Head of caudate nucleus (tissue), 42 donors: ENCODE results near the gene DAP.
A peak's percentile ranks its signal among the peaks of the same experiment; 100 is the strongest.

Experiments used
- DNase-seq, 42 donors: peaks; one replicate each; pipeline versions ENCODE4 v3.0.0 to v3.0.0-alpha.2; 2020 to 2021; ENCODE audit warnings: mixed read lengths in 7 of 42
- intact Hi-C: fragments of 100-400 bp; cut with DNase I; formaldehyde crosslinking; loops from one replicate; pipeline ENCODE4 v1.15.0; 2022

Gene DAP

GRCh38 chr5:10681731-10682679 is 79.0 kb downstream of the DAP start:
- no peak for DNase-seq

DNA sequence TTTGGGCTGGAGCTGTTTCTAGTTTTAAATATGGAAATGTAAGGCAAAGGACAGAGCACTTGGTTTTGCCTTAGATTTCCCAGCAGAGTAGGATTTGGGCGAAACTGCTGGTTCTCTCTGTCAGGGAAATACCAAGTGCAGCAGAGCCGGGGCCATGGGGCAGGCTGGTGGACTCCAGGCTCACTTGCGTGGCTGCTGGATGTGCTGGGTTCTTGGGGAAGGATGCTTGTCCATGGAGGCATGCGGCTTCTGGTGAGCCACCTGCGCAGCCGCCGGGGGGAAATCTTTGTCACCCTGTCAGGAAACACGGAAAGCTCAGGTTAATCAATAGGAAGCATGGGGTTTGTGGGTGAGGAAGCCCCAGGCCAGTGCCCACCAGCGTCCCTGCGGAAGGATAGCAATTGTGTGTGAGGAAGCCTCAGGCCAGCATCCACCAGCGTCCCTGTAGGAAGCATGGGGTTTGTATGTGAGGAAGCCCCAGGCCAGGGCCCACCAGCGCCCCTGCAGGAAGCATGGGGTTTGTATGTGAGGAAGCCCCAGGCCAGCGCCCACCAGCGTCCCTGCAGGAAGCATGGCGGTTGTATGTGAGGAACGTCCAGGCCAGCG is 80.1 kb downstream of the DAP start:
- DNase-seq: no peak
- intact Hi-C loops: no loop called here

More at GRCh38 chr5:10681731-10682679, 79.0 kb downstream of the DAP start:
- intact Hi-C loops: no loop called here

DNA sequence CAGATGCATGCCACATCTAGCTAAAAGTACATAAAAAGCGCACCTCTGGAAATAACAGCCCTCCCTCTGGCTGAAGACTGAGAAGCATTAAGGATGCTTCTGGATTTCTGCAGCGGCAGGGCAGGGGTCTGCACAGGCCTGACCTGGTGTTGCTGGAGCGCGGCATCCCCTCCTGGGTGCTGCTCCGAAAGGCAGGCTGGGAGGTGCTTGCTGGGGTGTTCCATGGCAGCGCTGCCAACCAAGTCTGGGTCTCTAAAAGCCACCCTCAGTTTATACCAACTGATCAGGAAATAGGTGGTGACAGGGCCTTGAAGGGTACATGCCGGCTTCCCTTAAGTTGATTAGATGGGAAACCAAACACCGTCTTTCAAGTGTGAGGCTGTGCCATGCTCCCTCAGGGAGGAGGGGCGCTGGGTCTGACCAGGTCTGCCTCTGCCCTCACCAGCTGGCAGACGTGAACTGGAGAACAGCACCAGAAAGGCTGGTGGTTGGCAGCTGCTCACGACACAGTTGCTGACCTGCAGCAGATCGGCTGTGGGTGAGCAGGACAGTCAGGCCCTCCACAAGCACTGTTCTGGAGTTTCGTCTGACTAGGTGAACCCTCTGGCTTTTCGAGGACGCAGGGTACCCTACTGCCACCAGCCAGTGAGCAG is 81.6 kb downstream of the DAP start:
- DNase-seq: peak in 1 of 42 donors; percentile 22
- intact Hi-C loops: no loop called here

GRCh38 chr5:10678244-10678643 is 82.8 kb downstream of the DAP start:
- peak in 1 of 42 donors; percentile 6 for DNase-seq
- intact Hi-C loops: no loop called here

DNA sequence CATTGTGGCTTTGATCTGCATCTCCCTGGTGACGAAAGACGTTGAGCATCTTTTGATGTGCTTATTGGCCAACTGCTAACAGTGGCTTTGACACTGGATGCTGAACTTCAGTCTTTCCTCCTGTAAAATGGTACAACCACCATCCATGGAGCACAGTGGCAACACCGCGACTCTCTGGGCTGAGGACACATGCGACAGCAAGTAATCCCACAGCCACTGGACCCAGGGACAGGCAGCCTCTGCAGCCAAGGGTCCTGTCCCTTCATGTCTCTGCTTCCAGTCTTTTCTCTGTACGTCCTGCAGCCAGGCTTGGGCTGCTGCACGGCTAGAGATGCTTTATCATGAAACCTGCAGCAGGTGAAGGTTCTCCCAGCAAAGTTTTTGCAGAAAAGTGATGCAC is 83.5 kb downstream of the DAP start:
- peak in 1 of 42 donors; percentile 23 for DNase-seq
- intact Hi-C loops: no loop called here

GRCh38 chr5:10676946-10677345 is 84.1 kb downstream of the DAP start:
- no peak for DNase-seq
- intact Hi-C loops: no loop called here

- peak in 1 of 42 donors; percentile 35 for DNase-seq
- intact Hi-C loops: no loop called here
Measured at GRCh38 chr5:10676224-10676623, 84.8 kb downstream of the DAP start.

GRCh38 chr5:10675177-10675700 is 85.8 kb downstream of the DAP start:
- peak in 1 of 42 donors; percentile 26 for DNase-seq
- intact Hi-C loops: no loop called here

DNA sequence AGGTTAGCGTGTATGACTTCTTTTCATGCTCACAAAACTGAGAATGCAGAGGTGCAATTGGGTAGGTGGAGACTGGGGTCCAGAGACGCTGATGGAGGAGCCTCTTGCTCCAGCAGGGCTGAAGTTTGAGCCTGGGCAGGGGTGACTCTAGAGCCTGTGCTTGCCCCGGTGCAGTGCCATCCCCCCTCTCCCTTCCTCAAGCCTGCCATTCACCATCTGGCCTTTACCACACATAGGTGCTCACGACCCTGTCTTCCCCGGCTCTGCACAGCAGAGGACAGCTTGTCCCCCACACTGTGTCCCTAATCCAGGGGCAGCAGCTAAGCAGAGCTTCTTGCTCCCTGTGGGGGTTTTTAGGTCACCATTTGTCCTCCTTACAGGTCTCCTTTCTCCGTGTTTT is 86.5 kb downstream of the DAP start:
- intact Hi-C loops: no loop called here
- DNase-seq: peak in 1 of 42 donors; percentile 31

- intact Hi-C loops: no loop called here
- DNase-seq: no peak
Measured at GRCh38 chr5:10674096-10674495, 86.9 kb downstream of the DAP start.

DNA sequence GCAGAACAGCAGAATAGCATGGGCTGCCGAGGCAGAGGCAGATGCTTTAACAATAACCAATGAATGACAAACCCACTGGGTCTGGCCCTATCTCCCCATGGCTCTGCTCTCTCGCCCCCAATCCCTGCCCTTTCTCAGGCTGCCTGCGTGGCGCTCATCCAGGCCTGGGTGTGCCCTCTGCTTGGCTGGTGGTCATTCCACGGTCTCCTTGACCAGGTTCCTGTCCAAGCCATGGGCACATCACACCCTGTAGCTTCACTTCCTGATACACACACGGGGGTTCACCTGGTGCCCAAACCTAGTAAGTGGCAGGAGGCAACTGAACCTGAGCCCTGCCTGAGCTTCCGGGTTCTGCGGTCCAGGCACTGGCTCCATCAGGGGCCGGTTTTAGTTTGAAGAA is 87.6 kb downstream of the DAP start:
- intact Hi-C loops: no loop called here
- DNase-seq: peak in 2 of 42 donors; percentile 34 to 40

GRCh38 chr5:10673017-10673389 is 88.0 kb downstream of the DAP start:
- intact Hi-C loops: no loop called here
- DNase-seq: no peak

- intact Hi-C loops: no loop called here
- peak in 1 of 42 donors; percentile 21 for DNase-seq
Measured at GRCh38 chr5:10672146-10673016, 88.7 kb downstream of the DAP start.

- intact Hi-C loops: no loop called here
Measured at GRCh38 chr5:10671041-10672008, 89.7 kb downstream of the DAP start.

GRCh38 chr5:10669983-10670382 is 91.1 kb downstream of the DAP start:
- intact Hi-C loops: no loop called here
- no peak for DNase-seq

More at GRCh38 chr5:10671041-10672008, 89.7 kb downstream of the DAP start:
- peak in 2 of 42 donors; percentile 5 to 27 for DNase-seq

DNA sequence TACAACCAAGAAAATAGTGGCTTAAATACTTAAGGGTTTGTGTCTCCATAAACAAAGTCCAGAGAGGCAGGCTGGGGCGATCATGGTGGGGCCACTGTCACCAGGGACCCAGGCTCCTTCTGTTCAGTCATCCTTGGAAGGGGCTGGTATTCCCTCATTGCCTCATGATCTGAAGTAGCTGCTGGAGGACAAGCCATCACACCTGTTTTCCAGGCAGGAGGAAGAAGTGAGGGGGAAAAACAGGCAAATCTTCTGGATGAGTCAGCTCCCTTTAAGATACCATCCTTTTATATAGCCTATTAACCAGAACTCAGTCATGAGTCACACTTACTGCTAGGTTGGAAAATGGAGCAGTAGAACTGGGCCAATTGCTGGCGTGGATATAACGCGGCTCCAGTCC is 92.3 kb downstream of the DAP start:
- peak in 1 of 42 donors; percentile 13 for DNase-seq
- intact Hi-C loops: no loop called here

- peak in 1 of 42 donors; percentile 33 for DNase-seq
- intact Hi-C loops: no loop called here
Measured at GRCh38 chr5:10667431-10668057, 93.5 kb downstream of the DAP start.
